HG03097 (cell line): Measurements from ENCODE around the gene SMR3A.

Source experiments
- ATAC-seq: cut with Tn5 transposase; IDR thresholded peaks from one replicate; pipeline ENCODE4 v1.9.1; 2021; ENCODE audit not compliant: unreplicated experiment, low FRiP score

Gene SMR3A

GRCh38 chr4:70360460-70360859, at the start of gene SMR3A:
Gene SMR3A (plus strand): TSS chr4:70360760. CDS start chr4:70362116, 1,356 bp downstream.
- ATAC-seq, result no peak

- no peak for ATAC-seq
Observed at GRCh38 chr4:70313736-70314135, 46.8 kb upstream of the SMR3A start.

GRCh38 chr4:70315928-70316327, 44.6 kb upstream of the SMR3A start:
- no peak for ATAC-seq

- ATAC-seq, result no peak
Observed at GRCh38 chr4:70326052-70326451, 34.5 kb upstream of the SMR3A start.

- ATAC-seq, result no peak
Observed at GRCh38 chr4:70334681-70335080, 25.9 kb upstream of the SMR3A start, which contains the start of gene CABS1. Gene CABS1 (plus strand): TSS chr4:70334981. CDS start chr4:70335040, 59 bp downstream.

GRCh38 chr4:70336043-70336442, 24.5 kb upstream of the SMR3A start:
- no peak for ATAC-seq

- ATAC-seq, result no peak
Observed at GRCh38 chr4:70337886-70338420, 22.6 kb upstream of the SMR3A start.

GRCh38 chr4:70356185-70356584, 4.4 kb upstream of the SMR3A start:
- no peak for ATAC-seq

- ATAC-seq, result no peak
Observed at GRCh38 chr4:70359115-70359661, 1.4 kb upstream of the SMR3A start.

GRCh38 chr4:70364002-70364401, 3.4 kb downstream of the SMR3A start:
- no peak for ATAC-seq

GRCh38 chr4:70365479-70365878, 4.9 kb downstream of the SMR3A start:
- no peak for ATAC-seq

- ATAC-seq, result no peak
Observed at GRCh38 chr4:70367813-70368212, 7.3 kb downstream of the SMR3A start.

GRCh38 chr4:70371987-70372386, 11.4 kb downstream of the SMR3A start:
- no peak for ATAC-seq

- ATAC-seq, result no peak
Observed at GRCh38 chr4:70372760-70373159, 12.2 kb downstream of the SMR3A start.

GRCh38 chr4:70380578-70380977, 20.0 kb downstream of the SMR3A start:
- ATAC-seq, result no peak

GRCh38 chr4:70382691-70383181, 22.2 kb downstream of the SMR3A start, which contains the start of gene SMR3B:
Gene SMR3B (plus strand): TSS chr4:70383131. CDS start chr4:70384511, 1,380 bp downstream.
- no peak for ATAC-seq

GRCh38 chr4:70392057-70392776, 31.7 kb downstream of the SMR3A start:
- peak; percentile 41 for ATAC-seq

GRCh38 chr4:70397580-70397979, 37.0 kb downstream of the SMR3A start, which contains the start of gene OPRPN:
Gene OPRPN (plus strand): TSS chr4:70397940. CDS start chr4:70399286, 1,346 bp downstream.
- ATAC-seq, result no peak

- ATAC-seq, result peak; percentile 85
Observed at GRCh38 chr4:70399319-70399718, 38.8 kb downstream of the SMR3A start.

- ATAC-seq, result no peak
Observed at GRCh38 chr4:70402762-70403161, 42.2 kb downstream of the SMR3A start.

- ATAC-seq, result no peak
Observed at GRCh38 chr4:70405765-70406164, 45.2 kb downstream of the SMR3A start.
